Endothelial cell (in vitro differentiated cells): ENCODE results near the gene C1QTNF9. TPM values are rescaled to one million over a fixed set of nuclear protein-coding genes. Genes with fewer than 3 reads are reported as not detected.
"Not testable (repeated sequence)": the region's sequence is repeated elsewhere in the genome, so short reads cannot be mapped to it uniquely, and the experiment has no call there.

Experiments
- DNase-seq: peaks from one replicate; pipeline ENCODE4 v3.0.0; 2021; ENCODE audit warnings: low spot score
- H3K27ac Mint-ChIP-seq: one replicate; pipeline ENCODE4 v1.8.0; 2021; ENCODE audit warnings: mixed read lengths, inconsistent platforms; ENCODE audit not compliant: unreplicated experiment
- H3K27me3 Mint-ChIP-seq: one replicate; pipeline ENCODE4 v1.8.0; 2021; ENCODE audit warnings: mild to moderate bottlenecking, moderate library complexity, mixed read lengths, inconsistent platforms; ENCODE audit not compliant: unreplicated experiment
- H3K36me3 Mint-ChIP-seq: one replicate; pipeline ENCODE4 v1.8.0; 2021; ENCODE audit warnings: mild to moderate bottlenecking, low read depth, mixed read lengths, inconsistent platforms; ENCODE audit not compliant: unreplicated experiment
- H3K4me1 Mint-ChIP-seq: one replicate; pipeline ENCODE4 v1.8.0; 2021; ENCODE audit warnings: mild to moderate bottlenecking, mixed read lengths, inconsistent platforms; ENCODE audit not compliant: unreplicated experiment
- H3K4me3 Mint-ChIP-seq: one replicate; pipeline ENCODE4 v1.8.0; 2021; ENCODE audit warnings: mild to moderate bottlenecking, mixed read lengths, inconsistent platforms; ENCODE audit not compliant: unreplicated experiment
- H3K9me3 Mint-ChIP-seq: one replicate; pipeline ENCODE4 v1.8.0; 2021; ENCODE audit warnings: mixed read lengths, inconsistent platforms; ENCODE audit not compliant: unreplicated experiment
- CTCF ChIP-seq: fragments of 200-600 bp; sonication (generic); IDR thresholded peaks from one replicate; pipeline ENCODE4 v1.5.0; 2021; ENCODE audit warnings: antibody characterized with exemption; ENCODE audit not compliant: unreplicated experiment
- total RNA-seq: library from RNA; stranded (reverse); fragmentation: NEBNext Ultra II Directional; extraction: Animal tissue kit (Norgen Biotek cat#: 25700); gene quantifications from one replicate; pipeline ENCODE4 v1.2.1, GENCODE V29; 2021; ENCODE audit not compliant: unreplicated experiment

Gene C1QTNF9
- total RNA-seq, 1 donor from 2014 or later, result not detected

- H3K27me3 Mint-ChIP-seq, H3K4me1 Mint-ChIP-seq, H3K9me3 Mint-ChIP-seq, DNase-seq, H3K36me3 Mint-ChIP-seq, H3K4me3 Mint-ChIP-seq, H3K27ac Mint-ChIP-seq: not testable (repeated sequence)
Measured at GRCh38 chr13:24322470-24322869, 13.1 kb downstream of the C1QTNF9 start.

DNA sequence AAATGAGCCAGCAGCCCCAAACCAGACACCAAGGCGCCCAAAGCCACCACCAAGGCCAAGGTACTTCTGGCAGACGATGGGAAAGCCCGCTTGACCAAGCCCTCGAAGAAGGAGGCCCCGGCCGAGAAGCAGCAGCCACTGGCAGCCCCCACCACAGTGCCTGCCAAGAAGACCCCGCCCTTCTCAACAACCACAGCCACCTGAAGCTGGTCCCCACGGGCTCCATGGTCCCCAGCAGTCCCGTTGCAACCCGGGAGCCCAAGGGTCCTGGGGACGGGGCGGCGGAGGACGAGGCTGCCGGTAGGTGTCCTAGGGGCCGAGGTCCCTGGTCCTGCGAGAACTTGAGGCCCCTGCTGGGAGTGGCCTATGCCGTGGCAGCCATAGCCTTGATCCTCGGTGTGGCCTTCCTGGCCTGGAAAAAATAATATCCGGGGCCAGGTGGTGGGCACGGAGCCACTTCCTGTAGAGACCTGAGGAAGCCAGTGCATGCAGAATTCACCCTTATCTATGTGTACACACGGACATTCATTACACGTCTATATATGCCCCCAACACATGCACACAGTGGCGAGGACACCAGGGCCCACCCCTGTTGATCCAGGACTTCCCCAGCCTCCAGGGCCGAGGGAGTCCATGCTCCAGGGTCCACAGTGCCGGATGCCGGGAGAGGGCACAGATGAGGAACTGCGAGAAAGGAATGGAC is 13.8 kb downstream of the C1QTNF9 start:
- no peaks in the 10 kb centered on the region for H3K4me1 Mint-ChIP-seq
- no peaks in the 10 kb centered on the region for H3K9me3 Mint-ChIP-seq
- no peak overlapping the region for H3K27ac Mint-ChIP-seq
- H3K36me3 Mint-ChIP-seq, result no peaks in the 10 kb centered on the region
- no peak overlapping the region for H3K4me3 Mint-ChIP-seq
- TF ChIP-seq CTCF, result no peak
- DNase-seq, result no peak
- H3K27me3 Mint-ChIP-seq, result no peaks in the 10 kb centered on the region

DNA sequence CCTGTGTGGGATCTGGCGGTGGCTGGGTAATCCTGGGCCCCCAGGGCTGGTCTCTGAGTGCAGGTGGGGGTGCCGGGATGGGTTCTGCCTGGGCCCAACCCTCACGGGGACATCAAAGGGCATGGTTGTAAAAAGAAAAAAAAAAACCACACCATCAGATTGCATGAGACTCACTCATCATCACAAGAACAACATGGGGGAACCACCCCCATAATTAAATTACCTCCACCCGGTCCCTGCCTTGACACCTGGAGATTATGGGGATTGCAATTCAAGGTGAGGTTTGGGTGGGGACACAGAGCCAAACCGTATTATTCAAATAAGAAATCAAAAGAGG is 14.3 kb downstream of the C1QTNF9 start:
- Mint-ChIP-seq H3K27me3 (no peaks in the 10 kb centered on the region), H3K4me3 (no peak overlapping the region), H3K4me1 (no peaks in the 10 kb centered on the region), H3K9me3 (no peaks in the 10 kb centered on the region), H3K27ac (no peak overlapping the region), H3K36me3 (no peaks in the 10 kb centered on the region)
- no peak for TF ChIP-seq CTCF
- no peak for DNase-seq

DNA sequence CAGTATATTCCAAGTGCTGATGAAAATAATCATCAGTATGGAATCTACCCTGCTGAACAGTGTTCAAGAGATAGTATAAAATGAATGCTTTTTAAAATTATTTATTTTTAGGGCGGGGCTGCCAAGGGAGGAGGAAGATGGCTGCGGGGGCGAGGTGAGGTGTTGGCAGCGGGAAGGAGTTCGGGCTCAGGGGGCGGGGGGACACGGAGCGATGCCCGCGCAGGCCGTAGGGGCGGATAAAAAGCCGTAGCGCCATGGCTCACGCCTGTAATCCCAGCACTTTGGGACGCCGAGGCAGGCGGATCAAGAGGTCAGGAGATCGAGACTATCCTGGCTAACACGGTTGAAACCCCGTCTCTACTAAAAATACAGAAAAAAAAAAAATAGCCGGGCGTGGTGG is 18.2 kb downstream of the C1QTNF9 start:
- H3K4me3 Mint-ChIP-seq, H3K27ac Mint-ChIP-seq, H3K9me3 Mint-ChIP-seq, H3K27me3 Mint-ChIP-seq, H3K36me3 Mint-ChIP-seq, DNase-seq, H3K4me1 Mint-ChIP-seq: not testable (repeated sequence)

GRCh38 chr13:24328145-24328544 is 18.8 kb downstream of the C1QTNF9 start:
- Mint-ChIP-seq H3K4me1 (no peaks in the 10 kb centered on the region), H3K9me3 (no peaks in the 10 kb centered on the region), H3K27me3 (no peaks in the 10 kb centered on the region), H3K4me3 (no peak overlapping the region), H3K36me3 (no peaks in the 10 kb centered on the region), H3K27ac (no peak overlapping the region)
- DNase-seq, result no peak
- TF ChIP-seq CTCF, result no peak

DNA sequence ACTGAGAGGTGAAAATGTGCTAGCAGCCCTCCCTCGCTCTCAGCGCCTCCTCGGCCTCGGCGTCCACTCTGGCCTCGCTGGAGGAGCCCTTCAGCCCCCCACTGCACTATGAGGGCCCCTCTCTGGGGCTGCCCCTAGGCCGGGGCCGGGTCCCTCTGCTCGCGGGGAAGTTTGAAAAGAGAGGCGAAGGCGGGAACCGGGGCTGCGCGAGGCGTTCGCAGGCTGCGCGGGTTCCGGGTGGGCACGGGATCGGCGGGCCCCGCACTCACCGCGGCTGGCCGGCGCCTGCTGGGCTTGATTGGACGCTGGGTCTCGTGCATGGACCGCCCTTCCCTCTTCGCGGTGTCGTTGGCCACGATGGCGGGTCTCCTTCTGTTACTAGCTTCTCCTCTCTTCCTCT is 29.3 kb downstream of the C1QTNF9 start:
- Mint-ChIP-seq H3K4me3 (no peak overlapping the region), H3K27me3 (peaks cover 3% of the 10 kb centered on the region), H3K9me3 (no peaks in the 10 kb centered on the region), H3K36me3 (no peaks in the 10 kb centered on the region), H3K4me1 (peaks cover 4% of the 10 kb centered on the region), H3K27ac (no peak overlapping the region)
- DNase-seq, result no peak
- no peak for TF ChIP-seq CTCF
